GM20431 (cell line): ENCODE data around the gene CHST12.
"Not testable (repeated sequence)": the region's sequence is repeated elsewhere in the genome, so short reads cannot be mapped to it uniquely, and the experiment has no call there.

Source experiments
- in situ Hi-C: fragments of 300-500 bp; cut with MseI, MboI; formaldehyde crosslinking; loops from one replicate; pipeline ENCODE4 v1.15.0; 2020; ENCODE audit warnings: low sequenced_read_pairs; ENCODE audit not compliant: unreplicated experiment

Gene CHST12

DNA sequence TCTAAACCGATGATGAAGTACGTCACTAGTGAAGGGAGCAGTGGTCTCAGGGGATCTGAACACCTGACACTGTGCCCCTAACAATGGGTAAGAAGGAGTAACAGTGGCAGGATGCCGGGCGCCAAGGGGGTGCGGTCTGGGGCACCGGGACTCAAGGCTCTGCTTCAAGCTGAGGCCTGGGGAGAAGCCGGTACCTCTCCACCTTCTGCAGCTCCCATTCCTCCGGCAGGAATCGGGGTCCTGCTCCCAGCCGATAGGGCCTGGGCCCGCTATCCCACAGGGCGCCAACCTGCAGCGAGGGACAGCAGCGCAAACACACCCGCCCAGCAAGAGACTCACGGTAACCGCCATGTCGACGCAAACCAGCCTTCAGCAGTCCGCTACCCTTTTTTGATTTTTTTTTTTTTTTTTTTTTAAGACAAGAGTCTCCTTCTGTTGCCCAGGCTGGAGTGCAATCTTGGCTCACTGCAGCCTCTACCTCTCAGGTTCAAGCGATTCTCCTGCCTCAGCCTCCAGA lies 8.8 kb upstream of the CHST12 start:
- in situ Hi-C loops: no loop called here

DNA sequence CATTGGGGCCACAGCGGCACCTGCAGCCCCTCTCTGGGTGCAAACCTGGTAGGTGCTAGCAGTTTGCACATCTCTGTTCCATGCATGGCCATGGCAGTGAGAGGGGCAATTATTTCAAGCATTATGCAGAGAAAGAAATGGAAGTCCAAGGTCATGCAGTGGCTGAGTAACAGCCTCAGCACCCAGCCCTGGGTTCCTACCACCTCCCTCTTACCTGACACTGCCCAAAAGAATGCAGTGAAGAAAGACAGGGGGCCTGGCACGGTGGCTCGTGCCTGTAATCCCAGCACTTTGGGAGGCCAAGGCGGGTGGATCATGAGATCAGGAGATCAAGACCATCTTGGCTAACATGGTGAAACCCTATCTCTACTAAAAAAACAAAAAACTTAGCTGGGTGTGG lies 4.9 kb upstream of the CHST12 start:
- in situ Hi-C loops: no loop called here

DNA sequence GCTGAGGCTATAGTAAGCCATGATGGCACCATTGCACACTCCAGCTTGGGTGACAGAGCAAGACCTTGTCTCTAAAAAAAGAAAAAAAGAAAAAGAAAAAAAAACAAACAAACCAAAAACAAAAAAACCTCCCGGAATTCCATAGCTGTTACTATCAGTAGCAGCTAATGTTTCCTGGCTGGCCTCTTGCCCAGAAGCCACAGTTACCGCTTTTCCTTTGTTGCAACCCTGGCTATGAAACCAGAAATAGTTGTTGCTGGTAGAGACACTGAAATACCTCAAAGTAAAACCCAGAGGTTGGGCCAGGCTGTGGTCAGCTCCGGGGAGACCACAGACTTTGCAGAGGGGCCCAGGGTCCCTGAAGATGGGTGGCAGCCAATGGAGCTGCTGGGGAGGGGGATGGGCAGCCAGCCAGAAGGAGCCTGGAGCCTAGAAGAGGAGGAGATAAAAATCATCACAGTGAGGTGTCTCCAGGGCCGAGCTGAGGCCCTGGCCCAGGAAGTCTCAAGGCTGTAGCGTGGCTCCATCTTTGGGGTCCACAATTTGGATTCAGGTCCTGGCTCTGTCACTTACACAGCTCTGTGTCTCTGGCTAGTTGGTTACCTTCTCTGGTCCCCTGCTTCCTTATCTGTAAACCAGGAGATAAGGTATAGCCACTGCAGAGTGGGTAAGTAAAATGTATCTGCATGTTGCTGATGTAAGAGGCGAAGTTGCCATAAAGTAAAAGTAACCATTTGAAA lies 3.4 kb upstream of the CHST12 start:
- in situ Hi-C loops: no loop called here

DNA sequence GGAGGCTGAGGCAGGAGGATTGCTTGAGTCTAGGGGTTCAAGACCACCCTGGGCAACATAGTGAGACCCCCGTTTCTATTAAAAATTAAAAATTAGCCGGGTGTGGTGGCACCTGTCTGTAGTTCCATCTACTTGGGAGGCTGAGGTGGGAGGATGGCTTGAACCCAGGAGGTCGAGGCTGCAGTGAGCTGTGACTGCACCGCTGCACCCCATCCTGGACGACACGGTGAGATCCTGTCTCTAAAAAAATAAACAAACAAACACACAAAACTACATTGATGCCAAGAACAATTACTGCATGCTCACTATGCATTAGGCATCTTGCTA lies 761 bp upstream of the CHST12 start:
- in situ Hi-C loops: no loop called here

DNA sequence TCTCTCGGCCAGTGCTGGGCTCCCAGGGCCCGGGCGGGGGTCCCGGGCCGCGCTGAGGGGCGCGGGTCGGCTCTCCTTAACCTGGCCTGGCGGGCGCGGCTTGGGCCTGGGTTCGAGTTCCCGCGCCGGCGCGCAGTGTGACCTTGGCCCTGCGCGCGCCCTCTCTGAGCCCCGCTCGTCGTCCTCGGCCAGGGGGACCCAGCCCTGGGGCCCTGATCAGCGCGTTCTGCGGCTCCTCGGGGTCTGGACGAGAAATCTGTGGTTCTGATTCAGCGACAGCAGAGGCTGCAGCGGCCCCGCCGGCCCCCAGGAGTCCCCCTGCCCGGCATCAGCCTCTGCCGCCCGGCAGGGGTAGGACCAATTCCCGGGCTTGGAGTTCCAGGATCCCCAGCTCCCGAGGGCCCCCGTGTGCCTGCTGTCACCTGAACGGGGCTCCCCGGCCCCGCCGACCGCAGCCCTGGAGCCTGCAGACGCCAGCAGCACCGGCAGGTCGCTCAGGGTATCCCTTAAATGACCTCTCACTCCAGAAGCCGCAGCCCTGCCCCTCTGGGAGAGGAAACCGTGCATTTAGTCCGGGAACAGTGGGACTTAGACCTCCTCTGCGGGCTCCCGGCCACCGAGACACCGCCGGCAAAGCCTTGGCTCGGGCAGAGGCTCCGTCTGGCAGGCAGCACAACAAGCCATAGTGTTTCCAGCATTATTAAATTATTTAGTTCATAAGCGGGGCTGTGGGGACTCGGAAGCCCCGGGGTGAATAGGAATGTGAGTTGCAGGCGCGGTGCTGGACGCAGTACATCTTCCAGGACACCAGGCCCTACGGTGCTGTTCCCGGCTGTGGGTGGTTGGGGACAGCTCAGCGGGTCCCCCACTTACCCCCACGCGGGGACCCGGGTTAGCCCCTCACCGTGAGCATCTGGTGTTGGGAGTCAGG lies 572 bp downstream of the CHST12 start:
- in situ Hi-C loops: no loop called here

DNA sequence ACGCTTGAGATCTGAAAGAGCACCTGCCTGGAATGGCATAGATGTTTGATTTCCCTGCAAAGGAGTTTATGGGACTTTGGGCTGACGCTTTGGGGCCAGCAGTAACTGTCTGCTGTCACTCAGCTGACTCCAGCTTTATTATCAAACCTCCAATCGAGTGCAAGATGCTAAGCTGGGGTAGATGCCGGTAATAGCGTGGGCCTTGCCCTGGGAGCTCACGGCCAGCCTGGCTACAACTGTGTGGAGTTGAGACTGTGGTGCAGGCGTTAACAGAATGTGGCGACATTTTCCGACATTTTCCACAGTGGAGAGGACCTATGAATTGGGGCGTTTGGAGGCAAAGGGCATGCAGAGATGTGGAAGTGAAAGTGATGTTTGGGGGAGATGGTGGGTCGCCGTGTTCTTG lies 1.3 kb downstream of the CHST12 start:
- in situ Hi-C loops: no loop called here

DNA sequence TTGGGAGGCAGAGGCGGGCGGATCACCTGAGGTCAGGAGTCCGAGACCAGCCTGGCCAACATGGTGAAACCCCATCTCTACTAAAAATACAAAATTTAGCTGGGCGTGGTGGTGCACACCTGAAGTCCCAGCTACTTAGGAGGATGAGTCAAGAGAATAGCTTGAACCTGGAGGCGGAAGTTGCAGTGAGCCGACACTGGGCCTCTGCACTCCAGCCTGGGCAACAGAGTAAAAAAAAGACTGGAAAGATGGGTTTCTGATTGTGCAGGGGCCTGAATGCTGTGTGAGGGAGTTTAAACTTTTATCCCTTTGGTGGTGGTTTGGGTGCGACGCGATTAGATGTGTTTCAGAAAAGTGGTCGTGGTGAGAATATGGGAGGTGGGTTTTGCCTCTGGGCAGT lies 1.8 kb downstream of the CHST12 start:
- in situ Hi-C loops: no loop called here

DNA sequence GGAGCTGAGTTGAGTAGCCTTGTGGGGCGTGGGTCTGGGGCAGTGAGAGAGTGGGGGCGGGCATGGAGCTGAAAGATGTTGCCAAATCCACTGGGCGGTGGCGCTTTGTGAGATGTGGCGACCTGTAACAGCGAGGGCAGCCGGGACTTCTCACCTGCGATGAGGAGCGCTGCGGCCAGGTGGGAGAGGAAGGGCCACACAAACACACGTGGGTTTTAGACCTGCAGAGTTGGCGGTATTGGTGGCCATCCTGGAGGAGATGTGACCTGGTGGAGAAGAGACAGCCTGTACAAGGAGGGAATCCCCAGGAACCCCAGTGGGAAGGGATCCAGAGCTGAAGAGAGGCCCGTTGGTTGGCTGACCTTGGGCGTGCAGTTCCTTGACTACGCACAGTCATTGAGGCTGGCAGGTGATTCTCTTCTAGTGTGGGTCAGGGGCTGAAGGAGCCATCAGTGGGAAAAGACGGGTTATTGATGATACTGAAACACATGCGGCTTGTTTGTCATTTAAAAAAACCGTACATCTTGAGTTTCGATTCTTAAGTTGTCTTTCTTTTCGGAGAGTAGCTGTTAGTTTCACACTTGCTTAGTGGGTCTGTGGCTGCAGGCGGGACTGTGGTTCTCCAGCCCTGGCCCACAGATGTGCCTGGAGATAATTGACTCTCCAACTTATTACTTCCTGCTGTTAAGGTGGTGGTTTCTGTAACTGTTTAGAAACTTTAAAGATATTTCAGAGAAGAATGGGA lies 2.4 kb downstream of the CHST12 start:
- in situ Hi-C loops: no loop called here

DNA sequence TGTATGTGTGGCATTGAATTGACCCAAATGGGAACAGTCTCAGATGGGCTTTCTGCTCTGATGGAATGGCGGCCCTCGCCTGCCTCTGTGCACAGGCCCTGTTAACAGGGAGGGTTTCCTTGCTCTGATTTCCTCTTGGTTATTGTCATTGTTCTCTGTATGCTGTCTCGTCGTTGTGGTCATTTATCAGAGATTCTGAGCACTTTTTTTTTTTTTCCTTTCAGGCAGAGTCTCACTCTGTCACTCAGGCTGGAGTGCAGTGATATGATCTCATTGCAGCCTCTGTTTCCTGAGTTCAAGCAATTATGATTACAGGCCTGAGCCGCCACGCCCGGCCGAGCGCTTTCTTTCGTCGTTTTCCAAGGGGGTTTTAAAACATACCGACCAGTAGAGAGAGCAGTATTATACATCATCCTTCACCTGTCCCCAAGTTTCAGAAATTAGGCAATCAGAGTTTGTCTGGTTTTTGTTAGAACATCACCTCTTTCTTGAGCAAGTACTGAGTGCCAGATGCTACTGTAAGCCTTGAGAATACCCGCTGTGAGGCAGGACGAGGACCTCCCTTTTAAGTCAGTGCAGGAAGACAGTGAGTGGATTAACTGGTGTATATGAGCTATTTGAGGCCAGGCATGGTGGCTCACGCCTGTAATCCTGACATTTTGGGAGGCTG lies 6.5 kb downstream of the CHST12 start:
- in situ Hi-C loops: no loop called here

DNA sequence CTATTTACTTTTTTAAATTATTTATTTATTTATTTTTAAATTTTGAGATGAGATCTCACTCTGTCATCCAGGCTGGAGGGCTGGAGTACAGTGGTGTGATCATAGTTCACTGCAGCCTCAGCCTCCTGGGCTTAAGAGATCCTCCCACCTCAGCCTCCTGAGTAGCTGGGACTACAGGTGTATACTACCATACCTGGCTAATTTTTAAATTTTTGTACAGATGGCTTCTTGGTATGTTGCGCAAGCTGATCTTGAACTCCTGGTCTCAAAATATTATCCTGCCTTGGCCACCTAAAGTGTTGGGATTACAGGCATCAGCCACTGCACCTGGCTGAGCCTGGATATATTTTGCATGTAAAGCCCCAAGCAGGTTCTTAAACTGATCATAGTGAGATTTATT lies 7.6 kb downstream of the CHST12 start:
- in situ Hi-C loops: no loop called here

DNA sequence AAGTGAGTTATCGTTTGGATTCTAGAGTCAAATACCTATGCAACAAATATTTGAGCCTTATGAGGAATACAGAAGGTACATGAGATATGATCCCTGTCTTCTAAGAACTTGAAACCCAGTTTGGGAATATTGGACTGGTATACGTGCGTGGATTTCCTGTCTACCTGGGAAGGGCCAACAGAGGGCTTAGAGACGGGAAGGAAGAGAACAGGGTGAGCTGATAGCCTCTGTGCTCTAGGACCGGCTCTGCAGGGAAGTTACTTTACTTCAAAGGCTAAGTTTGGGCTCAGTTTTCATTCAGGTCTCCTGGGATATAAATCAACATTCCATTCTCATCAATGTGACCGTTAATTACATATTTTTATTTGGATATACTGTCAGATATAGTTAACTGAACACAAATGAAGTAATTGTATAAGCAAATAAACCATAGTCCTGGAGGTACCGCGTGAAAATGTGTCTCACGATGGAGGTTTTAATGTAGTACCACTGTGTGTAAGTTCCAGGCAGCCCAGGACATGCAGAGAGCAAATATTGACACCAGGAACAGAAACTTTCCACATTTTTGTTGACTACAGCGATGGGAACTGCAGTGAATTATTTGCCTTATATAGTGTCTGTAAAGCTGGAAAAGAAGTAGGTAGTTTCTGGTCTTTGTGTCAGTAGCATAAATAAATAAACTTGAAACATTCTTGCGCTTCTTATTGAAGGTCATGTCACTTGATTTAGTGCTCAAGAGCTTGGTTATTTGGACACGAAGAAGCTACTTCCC lies 8.6 kb downstream of the CHST12 start:
- in situ Hi-C loops: no loop called here

DNA sequence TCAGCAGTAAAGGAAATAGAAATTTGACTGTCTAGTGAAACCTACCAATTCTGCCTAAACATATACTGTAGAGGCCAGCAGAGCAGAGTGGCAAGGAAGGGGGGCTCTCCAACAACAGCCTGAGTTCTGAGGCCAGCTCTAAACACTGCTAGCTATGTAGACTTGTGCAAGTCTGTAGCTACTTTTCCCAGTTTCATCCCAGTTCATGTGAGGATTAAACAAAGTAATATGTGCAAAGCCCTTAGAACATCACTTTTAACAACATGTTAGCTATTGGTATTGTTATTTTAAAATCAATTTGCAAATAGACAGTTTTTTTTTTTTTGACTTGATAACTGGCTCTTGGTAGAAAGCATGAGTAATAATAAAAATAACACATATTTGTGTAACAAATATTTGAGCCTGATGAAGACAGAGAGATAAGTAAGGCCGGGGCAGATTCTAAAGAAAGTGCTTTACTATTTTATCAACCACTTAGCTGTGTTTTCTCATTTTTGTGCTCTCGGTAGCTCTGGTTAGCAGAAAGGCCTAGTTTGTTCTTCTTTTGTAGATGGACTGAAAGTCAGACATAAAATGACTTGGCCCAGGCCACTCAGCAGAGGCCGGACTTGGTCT lies 9.3 kb downstream of the CHST12 start:
- in situ Hi-C loops: no loop called here

DNA sequence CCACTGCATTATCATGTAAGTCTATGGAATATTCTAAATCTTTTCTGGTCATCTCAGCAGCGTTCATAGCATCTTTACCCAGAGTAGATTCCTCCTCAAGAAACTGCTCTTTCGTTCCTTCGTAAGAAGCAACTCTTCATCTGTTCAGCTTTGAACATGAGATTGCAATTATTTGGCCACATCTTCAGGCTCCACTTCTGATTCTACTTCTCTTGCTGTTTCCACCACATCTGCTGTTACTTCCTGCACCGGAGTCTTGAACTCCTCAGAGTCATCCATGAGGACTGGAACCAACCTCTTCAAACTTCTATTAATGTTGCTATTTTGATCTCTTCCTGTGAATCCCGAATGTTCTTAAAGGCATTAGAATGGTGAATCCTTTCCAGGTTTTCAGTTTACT lies 12.7 kb downstream of the CHST12 start:
- in situ Hi-C loops: no loop called here

DNA sequence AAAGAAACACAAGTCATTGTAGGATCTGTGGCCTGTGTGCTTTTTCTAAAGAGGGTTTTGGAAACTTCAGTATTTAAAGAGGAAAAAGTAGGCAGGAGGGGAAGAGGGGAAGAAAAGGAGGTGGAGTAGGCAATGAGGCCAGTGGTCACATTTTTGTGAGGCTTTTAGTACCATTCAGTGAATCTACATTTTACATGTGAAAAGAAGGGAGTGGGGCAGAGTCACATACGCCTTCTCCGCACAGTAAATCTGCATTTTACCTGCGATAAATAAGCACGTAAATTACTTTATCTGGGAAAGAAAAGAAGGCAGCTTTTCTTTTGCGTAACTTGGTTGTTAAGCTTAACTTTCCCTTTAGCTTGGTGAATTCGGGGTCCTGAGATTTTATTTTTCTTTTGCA lies 13.2 kb downstream of the CHST12 start:
- in situ Hi-C loops: no loop called here

DNA sequence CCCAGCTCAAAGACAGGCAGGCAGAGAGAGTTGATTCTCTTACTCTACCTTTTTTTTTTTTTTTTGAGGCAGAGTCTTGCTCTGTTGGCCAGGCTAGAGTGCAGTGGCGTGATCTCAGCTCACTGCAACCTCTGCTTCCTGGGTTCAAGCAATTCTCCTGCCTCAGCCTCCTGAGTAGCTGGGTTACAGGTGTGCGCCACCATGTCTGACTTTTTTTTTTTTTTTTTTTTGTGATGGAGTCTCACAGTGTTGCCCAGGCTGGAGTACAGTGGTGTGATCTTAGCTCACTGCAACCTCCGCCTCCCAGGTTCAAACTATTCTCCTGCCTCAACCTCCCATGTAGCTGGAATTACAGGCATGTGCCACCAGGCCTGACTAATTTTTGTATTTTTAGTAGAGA lies 13.8 kb downstream of the CHST12 start:
- in situ Hi-C loops: not testable (repeated sequence)

DNA sequence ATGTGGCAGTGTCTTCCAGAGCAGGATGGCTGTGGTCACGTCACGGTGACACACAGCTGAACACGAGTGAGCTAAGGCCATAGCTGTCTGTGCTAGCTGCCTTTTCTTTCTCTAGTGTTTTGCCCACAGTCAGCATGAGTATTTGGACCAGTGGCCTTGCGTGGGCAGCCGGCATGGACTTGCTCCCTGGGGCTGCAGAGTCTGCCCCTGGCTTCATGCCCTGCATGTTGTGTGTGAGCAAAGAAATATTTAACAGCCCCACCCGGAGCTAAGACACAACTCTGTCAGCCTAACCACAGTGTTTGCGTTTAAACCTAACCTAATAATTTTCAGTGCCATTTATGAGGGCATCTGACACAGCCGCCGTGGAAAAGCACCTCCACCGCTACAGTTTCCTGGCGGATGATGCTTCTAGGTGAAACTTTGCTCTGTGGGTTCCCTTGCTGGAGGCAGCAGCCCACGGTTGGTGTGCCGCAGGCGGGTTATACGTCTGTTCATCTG lies 14.6 kb downstream of the CHST12 start:
- in situ Hi-C loops: no loop called here

DNA sequence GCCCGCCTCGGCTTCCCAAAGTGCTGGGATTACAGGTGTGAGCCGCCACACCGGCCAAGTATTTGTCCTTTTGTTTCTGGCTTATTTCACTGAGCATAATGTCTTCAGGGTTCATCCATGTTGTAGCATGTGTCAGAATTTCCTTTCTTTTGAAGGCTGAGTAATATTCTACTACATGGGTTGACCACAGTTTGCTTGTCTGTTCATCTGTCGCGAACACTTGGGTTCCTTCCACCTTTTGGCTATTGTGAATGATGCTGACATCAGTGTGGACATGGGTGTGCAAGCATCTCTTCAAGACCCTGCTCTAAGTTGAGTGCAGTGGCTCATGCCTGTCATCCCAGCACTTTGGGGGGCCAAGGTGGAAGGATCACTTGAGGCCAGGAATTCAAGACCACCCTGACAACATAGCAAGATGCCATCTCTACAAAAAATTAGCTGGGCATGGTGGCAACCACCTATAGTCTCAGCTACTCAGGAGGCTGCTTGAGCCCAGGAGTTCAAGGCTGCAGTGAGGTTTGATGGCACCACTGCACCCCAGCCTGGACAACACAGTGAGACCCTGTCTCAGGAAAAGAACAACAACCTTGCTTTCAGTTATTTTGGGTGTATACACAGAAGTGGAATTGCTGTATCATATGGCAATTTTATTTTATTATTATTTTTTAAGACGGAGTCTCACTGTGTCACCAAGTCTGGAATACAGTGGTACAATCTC lies 17.0 kb downstream of the CHST12 start:
- in situ Hi-C loops: no loop called here

DNA sequence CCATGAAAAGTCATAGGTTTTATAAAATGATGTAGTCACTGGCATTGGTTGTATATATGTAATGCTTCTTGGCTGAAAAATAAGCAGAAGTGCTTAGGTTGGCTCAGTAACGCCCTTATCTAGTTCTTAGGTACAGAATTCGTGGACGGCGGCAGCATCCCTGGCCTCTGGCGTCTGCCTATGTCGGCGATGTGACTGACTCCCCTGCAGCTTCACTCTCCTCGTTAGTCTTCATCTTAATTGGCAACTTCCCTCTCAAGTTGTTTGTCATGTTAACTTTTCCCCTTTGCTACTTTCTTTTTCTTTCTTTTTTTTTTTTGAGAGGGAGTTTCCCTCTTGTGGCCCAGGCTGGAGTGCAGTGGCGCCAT lies 18.5 kb downstream of the CHST12 start:
- in situ Hi-C loops: no loop called here
